Muscle of back (tissue), 13 donors: ENCODE measurements around the gene STK33. TPM values are rescaled to one million over a fixed set of nuclear protein-coding genes. Genes with fewer than 3 reads are reported as not detected.

ENCODE experiments used
- DNase-seq, 3 donors: peaks; one replicate each; pipeline versions ENCODE4 v3.0.0 to v3.0.0-alpha.2; 2013
- long read RNA-seq, 9 donors: transcript quantifications; one replicate each; lab custom pipeline, GENCODE V29; 2026
- polyA plus RNA-seq, 10 donors: library from polyadenylated mRNA; unstranded; fragments of 120-200 nt; gene quantifications; one replicate each; pipeline ENCODE4 v1.2.1, GENCODE V29; 2013; ENCODE audit not compliant: insufficient read length in 10 of 10

The STK33 gene
- polyA plus RNA-seq, result 1 to 10 TPM; 3.1 to 6.2 (median 3.9) TPM
- long read RNA-seq, donor 1, result 0 reads
- long read RNA-seq, donor 2, result 0 reads
- long read RNA-seq, donor 3, result 0 reads
- long read RNA-seq, donor 4, result 0 reads
- long read RNA-seq, donor 5, result 0 reads
- long read RNA-seq, donor 6, result 0 reads
- long read RNA-seq, donor 7, result 0 reads
- long read RNA-seq, donor 8, full-length matches to known transcripts, result 1 of 1 reads
- long read RNA-seq, donor 8, partial matches to known transcripts, result 0 of 1 reads
- long read RNA-seq, donor 8, other reads (novel, unspliced or antisense), result 0 of 1 reads
- long read RNA-seq, donor 9, result 0 reads

DNA sequence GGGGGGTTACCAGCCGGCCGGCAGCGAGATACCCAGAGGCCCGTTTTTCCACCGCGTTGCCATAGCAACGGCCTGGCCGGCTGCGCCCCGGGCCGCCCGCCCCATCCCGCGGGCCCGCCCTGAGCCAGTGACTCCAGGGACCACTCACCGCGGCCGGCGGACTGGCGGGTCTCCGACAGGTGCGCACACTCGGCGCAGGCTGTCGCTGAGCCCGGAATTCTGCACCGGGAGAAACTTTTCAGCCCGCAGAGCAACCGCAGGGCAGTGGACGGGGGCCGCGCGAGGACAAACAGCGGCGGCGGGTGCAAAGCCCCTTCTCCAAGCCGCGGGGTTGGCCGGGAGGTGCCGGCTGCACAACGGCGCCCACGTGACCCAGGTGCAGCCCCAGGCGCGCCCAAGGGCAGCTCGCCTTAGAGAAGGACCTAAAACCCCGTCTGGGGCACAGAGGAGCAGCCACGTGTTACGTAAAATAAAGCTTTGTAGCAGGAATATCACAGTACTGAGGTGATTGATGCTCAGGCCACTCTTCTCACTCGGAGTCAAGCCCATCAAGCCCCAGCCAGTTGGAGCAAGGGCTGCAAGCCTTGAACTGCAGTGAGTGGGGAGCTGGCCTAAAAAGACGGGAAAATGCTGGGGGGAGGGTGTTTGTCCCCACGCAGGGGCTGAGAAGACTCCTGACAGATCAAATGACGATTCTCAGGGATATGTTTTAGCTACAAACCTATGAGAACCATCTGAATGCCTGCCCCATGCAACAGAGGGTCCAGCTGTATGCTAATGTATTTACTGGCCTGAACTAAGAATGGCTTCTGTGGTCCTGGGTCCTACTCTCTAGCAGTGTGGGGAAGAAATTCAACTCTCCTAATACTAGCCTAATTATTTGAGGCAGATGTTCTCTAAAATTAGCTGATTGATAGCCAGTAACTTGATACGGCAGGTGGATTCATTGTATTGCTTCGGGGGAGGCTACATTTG is at the start of gene STK33:
Gene STK33, minus strand, starts transcription at position 294 of the 975 bp plus-strand sequence. CDS start 119,323 bp downstream, outside the sequence.
- peak in 2 of 3 donors; percentile 33 to 70 for DNase-seq

DNA sequence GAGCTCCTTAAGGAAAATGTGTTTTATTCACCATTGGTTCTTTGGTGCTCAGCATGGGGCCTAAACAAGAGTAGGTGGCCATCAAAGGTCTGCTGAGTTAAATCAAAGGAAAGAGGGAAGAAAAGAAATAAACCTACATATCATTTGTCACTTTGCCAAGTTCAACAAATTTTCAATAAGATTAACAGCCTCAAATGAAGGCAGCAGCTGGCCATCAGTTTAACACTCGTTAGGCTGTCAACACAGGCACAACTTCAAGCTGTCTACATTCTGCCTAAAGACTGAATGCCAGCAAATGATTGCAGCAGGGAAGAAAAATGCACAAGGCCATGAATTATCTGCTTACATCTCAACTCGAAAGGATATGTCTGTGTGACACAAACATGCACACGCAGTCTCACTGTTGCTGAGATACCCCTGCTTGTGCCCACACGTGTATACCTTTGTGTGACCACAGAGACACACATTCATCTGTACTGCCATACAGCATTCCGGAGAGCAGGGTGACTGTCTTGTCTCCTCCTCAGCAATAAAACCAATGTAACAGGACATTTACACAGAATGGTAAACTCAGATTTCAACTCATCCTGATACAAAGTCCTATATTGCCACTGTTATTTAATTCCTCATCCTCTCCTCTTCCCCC is 48.3 kb upstream of the STK33 start:
- no peak for DNase-seq

DNA sequence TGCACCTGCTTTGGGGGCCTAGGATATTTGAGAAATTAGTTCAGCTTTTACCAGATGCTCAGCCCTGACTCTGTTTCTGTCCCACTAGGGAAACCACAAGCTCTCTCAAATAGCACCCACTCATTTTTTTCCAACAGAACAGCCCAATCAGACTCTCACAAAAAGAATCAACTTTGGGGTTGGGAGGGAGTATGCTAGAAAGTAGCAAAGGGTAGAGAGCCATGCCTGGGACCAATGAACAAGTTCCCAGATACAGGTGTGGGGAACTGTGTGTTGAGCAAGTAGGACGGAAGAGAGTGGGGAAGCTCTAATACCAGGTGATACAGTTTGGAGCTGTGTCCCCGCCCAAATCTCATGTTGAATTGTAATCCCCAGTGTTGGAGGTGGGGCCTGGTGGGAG is 47.3 kb upstream of the STK33 start:
- no peak for DNase-seq

DNA sequence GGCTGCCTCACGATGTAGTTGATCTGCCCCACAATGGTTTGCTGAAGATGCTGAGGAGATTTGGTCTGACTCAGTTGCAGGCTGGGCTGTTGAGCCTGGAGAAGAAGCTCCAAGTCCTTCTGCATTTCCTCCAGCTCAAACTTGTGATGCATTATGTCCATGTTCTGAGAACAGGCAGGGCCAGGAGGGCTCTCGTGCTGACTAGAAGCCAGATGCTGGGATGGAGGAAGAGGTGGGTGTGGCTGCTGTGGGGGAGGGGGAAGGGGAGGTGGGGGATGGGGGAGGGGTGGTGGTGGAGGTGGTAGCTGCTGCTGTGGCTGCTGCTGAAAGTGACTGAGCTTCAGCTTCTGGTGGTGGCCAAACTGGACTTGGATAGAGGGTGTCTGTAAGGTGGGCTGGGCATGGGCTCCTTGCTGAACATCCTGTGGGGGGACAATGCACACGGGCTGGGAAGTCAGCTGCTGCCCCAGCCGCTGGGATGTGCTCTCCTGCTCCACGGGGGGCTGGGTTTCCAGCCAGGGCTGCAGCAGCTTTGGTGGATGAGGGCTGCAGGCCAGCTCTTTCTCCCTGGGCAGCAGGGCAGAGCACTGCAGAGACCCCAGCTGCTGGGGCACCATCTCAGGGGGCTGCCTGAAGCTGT is 46.4 kb upstream of the STK33 start:
- DNase-seq, result no peak

DNA sequence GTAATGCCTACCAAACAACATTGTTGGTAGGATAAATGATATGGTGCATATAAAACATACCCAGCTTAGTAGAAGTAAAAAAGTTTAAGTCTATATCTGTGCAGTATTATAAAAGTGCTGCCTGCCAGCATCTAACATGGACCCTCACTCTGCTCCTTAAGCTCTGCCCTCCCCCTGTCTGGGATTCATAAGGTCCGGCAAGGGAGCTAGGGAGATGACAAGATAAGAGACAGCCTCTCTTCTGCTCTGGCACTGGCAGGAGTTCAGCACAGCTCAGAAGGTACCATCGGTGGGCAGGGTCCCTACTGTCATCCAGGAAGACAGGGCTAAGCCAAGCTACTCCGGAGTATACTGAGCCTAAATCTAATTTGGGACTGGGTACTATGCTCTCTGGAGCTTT is 45.6 kb upstream of the STK33 start:
- DNase-seq, result no peak

DNA sequence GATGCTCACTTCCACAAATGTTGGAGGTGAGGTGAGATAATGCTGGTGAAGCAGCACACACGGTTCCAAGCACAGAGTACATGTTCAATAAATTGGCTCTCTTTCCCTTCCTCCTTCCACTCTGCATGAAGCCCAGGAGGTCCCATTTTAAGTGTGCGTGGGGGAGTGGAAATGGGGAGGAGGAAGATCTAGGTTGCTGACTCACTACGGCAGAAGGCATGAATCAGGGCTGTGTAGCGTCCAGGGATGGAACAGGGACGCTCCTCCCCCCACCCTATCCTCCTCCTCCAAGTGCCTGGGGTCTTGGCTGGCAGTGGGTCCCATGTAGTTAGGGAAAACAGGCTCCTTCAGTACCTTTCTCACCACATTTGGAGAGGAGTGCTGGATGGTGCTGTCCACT is 44.3 kb upstream of the STK33 start:
- no peak for DNase-seq

DNA sequence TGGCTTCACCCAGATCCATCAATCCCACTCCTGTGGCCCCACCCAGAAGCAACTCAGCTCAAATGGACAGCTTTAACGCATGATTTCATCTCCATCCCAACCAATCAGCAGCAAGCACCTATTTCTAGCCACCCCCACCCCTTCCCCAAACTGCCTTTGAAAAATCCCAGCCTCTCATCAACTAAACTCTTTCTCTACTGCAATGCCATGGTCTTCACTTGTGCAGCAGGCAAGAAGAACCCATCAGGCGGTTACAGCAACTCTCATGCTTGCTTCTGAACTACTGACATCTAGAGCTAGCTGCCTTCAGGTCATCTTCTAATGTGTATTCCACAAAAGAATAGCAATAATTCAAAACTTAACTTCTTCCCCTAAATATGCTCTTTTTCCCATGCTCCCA is 42.1 kb upstream of the STK33 start:
- no peak for DNase-seq

DNA sequence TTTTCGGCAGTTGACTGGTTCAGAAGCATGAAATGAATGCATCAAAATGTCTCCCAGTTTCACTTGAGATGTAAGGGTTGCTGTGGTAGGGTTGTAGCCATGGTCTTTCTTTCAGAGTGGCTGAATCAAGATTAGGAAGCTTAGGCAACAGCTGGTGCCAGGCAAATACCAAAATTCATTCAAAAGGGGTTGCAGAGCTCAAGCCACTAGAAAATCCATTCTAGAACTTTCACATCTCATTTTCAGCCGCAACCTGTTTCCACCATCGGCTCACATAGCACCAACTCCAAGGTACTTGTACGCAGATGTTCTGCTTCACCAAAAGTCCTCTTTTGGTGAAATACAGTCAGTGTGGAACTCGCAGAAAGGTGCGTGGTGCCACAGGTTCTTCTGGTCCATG is 40.5 kb upstream of the STK33 start:
- DNase-seq, result no peak

DNA sequence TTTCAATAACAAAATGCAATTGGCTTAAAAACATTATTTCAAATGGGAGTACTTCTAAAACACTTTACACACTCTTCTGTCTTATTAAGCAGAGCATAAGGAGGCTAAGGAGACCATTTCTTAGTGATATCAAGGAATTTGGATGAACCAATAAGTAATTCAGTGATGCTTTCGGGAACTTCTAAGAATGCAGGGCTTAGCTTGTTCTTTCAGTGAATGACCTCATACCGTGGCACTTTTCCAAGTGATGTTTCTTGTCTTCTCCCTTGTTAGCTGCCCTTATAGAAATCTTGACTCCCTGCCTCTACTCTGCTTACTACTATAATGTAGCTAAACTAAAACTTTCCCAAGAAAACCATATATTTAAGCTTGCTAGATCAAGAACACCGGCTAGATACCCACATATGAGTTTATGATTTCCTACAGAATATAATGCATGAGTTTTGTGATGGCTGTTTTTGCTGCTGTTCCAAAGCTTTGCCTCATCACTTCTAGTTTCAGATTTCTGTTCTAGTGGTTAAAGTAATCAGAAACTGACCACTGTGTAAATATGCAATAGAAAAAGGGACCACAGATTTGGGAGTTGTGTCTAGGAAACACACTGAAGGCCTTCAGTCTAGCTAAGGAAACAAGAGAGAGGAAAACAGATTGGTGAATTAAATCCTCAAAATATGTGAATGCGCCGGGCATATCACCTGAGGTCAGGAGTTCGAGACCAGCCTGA is 37.5 kb upstream of the STK33 start:
- DNase-seq, result peak; percentile 73 to 78 (median 74)

DNA sequence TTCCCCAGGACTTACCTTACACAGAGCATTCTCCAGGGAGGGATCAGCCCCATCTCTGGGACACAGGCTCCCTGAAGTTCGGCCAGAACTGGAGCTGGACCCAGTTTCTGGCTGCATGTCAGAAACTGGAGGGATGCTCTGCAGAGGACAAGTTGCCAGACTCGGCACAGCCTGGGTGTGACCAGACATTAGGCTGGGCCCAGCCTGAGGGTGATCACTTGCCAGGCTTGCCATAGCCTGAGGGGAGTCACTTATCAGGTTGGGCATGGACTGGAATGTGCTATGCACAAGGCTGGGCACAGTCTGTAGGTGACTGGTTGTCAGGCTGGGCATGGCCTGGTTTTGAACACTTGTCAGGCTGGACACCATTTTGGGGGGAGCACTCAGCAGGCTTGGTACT is 30.7 kb upstream of the STK33 start:
- DNase-seq, result no peak

DNA sequence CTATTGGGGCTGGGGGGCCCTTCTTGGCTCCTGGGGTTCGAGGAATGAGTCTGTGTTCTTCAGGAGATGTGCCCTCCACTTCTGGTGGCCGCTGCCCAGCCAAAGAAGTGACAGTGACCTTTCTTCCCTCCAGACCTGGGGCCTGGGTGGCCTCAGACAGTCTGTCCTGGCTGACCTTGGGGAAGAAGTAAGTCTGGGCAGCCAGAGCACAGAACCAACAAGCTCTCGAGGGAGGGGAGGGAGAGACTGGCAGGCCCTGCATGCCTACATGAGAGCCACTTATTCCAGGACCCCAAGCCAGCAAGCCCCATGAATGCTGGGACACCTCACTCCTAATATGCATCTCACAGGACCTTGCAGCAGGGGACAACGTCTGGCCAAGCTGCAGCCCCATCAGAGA is 27.1 kb upstream of the STK33 start:
- DNase-seq, result no peak

DNA sequence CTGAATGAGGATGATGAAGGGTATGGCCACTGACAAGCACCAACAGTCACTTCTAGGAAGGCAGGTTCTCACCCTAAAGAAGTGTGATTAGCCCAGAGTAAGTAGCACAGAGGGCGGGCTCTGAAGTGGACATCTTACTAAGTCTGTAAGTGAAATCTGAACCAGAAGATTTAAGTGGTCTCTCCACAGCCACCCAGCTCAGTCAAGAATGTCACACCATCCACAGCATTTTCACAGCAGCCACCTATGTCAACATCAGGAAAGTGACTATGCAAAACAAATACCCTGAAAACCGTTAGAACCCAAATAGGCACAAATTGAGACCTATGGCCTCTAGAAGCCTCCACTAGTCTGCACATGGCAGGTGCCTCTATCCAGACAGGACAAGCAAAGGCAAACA is 23.0 kb upstream of the STK33 start:
- no peak for DNase-seq

DNA sequence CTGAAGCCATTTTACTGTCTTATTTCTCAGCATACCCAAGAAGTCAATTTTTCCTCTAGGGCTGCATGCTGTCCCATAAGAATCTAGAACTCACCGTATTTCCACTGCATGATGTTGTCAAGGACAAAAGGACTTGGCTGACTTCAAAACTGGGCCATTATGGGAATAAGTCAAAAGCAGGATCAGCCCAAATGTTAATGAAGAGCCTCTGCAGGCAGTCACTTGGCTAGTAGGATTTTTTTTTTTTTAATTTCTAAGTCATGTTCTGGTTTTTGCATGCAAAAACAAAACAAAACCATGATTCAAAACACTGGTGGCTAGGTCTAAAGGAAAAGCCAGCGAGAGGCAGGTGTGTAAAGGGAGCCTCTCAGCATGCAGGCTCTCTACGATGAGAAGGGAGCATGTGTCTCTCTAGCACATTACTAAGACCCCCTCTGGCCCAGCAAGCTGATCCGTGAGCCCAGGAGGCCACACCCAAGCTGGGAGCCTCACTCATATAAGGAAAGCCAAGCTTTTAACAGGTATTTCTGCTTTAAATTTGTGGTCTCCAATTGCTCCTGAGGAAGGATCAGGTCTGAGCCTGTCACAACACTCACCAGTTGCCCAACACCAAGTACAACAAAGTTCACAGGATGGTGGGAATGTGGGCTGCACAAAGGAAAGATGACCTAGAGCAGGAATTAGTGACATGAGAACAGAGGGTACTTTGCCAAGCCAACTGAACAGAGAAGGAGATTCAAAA is 21.4 kb upstream of the STK33 start:
- no peak for DNase-seq

DNA sequence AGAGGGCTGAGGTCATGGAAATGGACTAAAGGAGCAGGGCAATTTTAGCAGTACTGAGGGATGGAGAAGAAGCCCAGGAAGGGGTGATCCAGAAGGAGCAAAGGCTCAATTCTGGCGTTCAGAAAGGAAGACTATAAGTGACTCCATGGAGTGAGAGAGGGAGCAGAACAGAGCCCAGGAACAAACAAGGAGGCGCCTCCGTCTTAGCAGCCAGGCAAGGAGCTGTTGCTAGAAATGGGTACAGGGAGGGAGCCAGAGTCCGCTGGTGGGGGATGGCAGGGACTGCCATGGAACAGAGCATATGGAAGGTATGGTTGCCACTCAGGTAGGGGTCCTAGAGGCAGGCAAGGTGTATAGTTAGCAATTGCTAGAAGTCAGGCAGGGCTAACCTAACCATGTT is 20.5 kb upstream of the STK33 start:
- no peak for DNase-seq

DNA sequence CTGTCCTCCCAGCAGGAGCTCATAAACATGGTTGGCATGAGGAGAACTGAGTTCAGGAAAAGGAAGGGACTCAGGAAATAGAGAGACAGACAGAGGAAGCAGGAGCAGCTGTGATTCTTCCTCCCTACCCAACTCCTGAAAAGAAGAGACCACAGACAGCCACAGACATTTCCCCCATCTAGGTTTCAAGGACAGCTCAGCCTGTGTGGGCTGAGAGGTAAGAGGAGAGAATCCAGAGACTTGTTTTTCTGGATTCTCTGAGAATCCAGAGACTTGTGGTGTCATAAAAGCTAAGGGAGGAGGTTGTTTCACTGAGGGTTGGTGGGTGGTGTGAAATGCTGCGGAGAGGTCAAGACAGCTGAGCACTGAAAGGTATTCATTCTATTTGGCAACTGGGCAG is 19.0 kb upstream of the STK33 start:
- DNase-seq, result no peak

DNA sequence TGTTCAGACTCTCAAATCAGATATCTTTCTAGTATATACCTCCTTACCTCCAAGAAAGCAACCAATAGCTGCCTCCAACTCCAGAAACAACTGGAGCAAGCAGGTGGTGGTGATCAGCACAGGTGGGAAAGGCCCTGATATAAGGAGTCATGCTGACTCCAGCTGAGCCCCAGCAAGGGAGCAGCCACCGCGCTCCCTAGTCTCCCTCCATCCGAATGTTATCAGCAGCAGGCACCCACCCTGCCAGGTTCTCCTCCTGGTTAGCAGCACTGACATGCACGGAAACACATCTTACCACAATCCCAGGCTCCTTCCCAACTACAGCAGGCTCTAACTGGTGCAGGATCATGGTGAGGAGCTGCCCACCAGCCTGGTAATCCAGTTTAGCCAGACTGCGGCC is 18.5 kb upstream of the STK33 start:
- no peak for DNase-seq

DNA sequence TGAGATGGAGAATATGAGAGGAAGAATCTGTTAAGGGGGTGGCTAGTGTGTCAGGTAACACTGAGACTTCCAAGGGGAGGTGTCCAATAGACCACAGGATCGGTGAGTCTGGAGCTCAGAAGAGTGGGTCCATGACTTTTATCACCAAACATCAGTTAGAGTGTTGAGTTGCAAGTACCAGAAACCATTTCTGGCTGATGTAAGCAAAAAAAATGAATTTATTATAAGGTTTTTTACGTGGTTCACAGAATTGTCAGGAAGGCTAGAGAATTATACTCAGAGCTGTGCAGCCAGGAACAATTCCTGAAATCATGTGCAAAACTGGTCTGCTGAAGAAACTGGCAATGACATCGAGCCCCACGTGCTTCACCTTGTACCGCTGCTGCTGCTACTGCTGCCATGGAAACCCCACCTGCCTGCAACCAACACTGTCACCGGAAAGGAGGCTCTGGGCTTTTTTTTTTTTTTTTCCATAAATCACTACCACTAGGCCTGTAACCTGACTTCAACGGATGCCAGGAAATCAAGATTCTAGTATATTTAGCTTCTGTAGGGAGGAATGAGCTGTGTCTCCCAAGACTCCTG is 16.6 kb upstream of the STK33 start:
- peak in 1 of 3 donors; percentile 21 for DNase-seq

DNA sequence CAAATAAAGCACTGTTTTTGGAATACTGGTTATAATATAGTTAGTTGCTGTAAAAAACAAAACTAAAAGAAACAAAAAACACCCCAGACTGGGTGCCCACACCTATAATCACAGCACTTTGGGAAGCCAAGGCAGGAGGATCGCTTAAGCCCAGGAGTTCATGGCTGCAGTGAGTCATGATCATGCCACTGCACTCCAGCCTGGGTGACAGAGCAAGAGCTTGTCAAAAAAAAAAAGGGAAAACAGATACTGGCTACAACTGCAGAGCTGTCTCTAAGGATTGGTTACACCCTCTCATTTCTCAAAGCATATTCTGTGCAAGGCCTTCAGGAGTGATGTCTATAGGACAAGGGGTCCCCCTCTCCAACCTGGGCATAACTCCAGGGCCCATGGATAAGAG is 14.6 kb upstream of the STK33 start:
- DNase-seq, result no peak

DNA sequence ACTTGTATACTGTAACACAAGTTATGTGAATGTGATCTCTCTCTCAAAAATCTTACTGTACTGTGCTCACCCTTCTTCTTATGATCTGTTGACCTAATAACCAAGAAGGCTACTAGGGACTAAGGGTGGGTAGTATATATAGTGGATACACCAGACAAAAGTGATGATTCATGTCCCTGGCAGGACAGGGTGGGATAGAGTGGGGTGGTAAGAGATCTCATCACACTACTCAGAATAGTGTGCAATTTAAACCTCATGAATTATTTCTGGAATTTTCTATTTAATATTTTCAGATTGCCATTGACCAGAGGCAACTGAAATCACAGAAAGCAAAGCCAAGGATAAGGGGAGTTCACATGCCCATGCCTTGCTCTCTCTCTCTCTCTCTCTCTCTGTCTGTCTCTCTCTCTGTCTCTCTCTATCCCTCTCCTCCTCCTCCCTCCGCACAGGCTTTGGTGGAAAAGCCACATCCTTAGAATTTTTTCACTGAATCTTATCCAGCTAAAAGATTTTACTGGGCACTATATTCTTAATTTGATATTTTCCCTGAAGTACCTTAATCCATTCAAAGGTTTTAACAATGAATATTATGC is 12.0 kb upstream of the STK33 start:
- no peak for DNase-seq
